Rectal smooth muscle tissue (tissue), 1 donor: ENCODE results near the gene DIRAS3.
"Not testable (repeated sequence)": the region's sequence is repeated elsewhere in the genome, so short reads cannot be mapped to it uniquely, and the experiment has no call there.

ENCODE experiments used
- H3K27ac ChIP-seq: one replicate; pipeline ENCODE4 v1.7.0; 2013; ENCODE audit warnings: low read depth, low read length, inconsistent platforms
- H3K27me3 ChIP-seq: one replicate; pipeline ENCODE4 v1.7.0; 2013; ENCODE audit warnings: low read length; ENCODE audit not compliant: control insufficient read depth, insufficient read depth
- H3K36me3 ChIP-seq: one replicate; pipeline ENCODE4 v1.7.0; 2013; ENCODE audit warnings: low read length; ENCODE audit not compliant: control insufficient read depth, insufficient read depth
- H3K4me1 ChIP-seq: one replicate; pipeline ENCODE4 v1.7.0; 2013; ENCODE audit warnings: low read length; ENCODE audit not compliant: control insufficient read depth, insufficient read depth
- H3K4me3 ChIP-seq: one replicate; pipeline ENCODE4 v1.7.0; 2013; ENCODE audit warnings: low read length
- H3K9ac ChIP-seq: one replicate; pipeline ENCODE4 v1.7.0; 2013; ENCODE audit warnings: low read length

DIRAS3 gene

DNA sequence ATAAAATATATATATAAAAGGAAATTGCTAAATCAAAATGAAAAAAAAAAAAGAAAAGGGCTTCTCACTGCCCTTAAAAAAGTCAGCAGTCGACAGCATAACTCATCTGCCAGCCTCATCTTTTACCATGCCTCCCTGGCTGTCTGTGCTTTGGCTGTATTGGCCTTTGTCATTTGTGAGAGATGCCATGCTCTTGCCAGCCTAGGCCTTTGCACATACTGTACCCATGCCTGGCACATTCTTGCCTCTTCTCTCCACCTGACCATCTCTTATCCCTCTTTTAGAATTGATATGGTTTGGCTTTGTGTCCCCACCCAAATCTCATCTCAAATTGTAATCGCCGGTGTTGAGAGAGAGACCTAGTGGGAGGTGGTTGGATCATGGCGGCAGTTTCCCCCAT is 37.1 kb downstream of the DIRAS3 start:
- H3K4me3 ChIP-seq = no peak overlapping the region
- H3K27me3 ChIP-seq = no peaks in the 10 kb centered on the region
- H3K4me1 ChIP-seq = no peaks in the 10 kb centered on the region
- no peaks in the 10 kb centered on the region for H3K36me3 ChIP-seq
- no peak overlapping the region for H3K27ac ChIP-seq
- H3K9ac ChIP-seq = no peak overlapping the region

DNA sequence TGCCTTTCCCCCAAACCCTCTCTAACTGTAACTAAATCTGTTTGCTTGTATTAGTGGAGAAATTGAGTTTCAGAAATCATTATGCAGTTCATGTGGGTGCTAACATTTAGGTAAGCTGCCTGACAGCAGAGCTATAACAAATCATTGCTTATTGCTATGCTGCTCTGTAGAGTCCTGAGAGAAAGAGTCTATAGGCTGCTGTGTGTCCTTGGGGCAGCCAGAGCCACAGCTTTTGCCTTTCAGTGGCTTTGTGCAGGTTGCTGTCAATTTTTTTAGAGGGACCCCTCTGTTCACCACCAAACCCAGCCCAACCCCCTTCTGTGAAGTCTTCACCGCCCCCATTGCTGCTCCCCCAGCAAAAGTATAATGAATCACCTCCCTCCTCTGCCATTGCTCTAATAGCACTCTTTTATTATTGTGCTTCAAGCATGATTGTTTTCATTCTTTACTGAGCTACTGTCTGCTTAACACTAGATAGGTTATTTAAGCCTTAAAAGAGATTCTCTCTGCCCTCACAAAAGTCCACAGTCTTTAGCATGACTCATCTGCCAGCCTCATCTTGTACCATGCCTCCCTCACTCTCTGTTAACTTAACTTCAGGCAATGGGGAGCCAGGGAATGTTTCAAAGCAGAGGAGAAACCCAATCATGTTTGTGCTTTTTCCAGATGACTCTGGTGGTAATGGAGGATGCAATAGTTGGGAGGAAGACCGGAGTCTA is 38.6 kb downstream of the DIRAS3 start:
- H3K27me3 ChIP-seq = no peaks in the 10 kb centered on the region
- H3K4me1 ChIP-seq = no peaks in the 10 kb centered on the region
- H3K4me3 ChIP-seq = no peak overlapping the region
- no peak overlapping the region for H3K9ac ChIP-seq
- H3K27ac ChIP-seq = no peak overlapping the region
- no peaks in the 10 kb centered on the region for H3K36me3 ChIP-seq

DNA sequence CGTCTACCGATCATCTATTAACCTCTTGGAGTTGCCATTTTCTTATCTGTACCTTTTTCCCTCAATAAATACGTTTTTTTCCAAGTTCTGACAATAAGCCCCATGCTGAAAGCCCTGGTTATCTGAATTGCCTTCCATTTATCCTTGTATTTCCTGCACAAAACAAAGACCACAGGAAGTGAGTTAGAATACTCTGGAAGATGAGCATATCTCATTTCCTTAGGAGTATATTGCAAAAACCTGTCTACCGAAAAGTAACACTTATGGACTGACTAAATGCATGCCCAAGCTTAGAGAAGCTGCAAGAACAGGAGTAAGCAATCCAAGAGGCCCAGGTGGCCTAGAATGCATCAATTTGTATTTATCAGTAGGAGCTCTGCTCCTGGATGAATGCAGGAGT is 39.9 kb downstream of the DIRAS3 start:
- no peak overlapping the region for H3K27ac ChIP-seq
- no peaks in the 10 kb centered on the region for H3K36me3 ChIP-seq
- H3K4me3 ChIP-seq = no peak overlapping the region
- no peaks in the 10 kb centered on the region for H3K4me1 ChIP-seq
- H3K27me3 ChIP-seq = no peaks in the 10 kb centered on the region
- no peak overlapping the region for H3K9ac ChIP-seq

DNA sequence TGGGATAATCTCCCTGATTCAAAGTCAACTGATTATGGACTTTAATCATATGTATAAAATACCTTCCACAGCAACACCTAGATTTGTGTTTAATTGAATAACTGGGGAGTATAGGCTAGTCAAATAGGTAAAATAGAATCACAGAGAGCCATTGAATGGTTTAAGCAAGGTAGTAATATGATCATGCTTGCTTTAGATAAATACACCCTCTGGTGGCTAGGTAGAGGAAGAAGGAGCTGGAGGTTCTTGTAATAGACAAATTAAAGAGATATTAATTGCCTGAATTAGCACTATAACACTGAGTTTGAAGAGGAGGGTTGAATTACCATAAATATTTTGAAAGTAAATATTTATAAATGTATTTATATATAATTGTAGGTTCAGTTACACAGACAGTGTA is 40.3 kb downstream of the DIRAS3 start:
- Histone ChIP-seq H3K36me3 (no peaks in the 10 kb centered on the region), H3K27me3 (no peaks in the 10 kb centered on the region), H3K9ac (no peak overlapping the region), H3K4me1 (no peaks in the 10 kb centered on the region), H3K27ac (no peak overlapping the region), H3K4me3 (no peak overlapping the region)

DNA sequence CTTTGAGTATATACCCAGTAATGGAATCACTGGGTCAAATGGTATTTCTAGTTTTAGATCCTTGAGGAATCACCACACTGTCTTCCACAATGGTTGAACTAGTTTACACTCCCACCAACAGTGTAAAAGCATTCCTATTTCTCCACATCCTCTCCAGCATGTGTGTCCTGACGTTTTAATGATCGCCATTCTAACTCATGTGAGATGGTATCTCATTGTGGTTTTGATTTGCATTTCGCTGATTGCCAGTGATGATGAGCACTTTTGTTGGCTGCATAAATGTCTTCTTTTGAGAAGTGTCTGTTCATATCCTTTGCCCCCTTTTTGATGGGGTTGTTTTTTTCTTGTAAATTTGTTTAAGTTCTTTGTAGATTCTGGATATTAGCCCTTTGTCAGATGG is 46.8 kb downstream of the DIRAS3 start:
- H3K4me1 ChIP-seq, H3K36me3 ChIP-seq, H3K27me3 ChIP-seq, H3K4me3 ChIP-seq, H3K9ac ChIP-seq, H3K27ac ChIP-seq: not testable (repeated sequence)

DNA sequence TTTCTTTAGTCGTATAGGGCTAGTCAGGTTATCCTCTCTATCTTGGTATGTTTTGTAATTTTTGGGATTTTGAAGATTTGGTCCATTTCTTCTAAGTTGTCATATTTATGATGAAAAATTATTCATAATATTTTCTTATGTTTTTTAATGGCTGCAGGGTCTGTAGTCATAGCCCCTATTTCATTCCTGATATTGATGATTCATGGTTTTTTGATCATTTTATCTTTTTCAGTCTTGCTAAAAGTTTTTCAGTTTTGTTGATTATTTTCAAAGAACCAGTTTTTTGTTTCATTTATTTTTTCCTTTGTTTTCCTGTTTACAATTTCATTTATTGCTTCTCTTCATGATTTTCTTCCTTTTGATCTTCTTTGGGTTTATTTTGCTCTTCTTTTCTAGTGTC is 50.2 kb downstream of the DIRAS3 start:
- Histone ChIP-seq H3K9ac (no peak overlapping the region), H3K27me3 (no peaks in the 10 kb centered on the region), H3K36me3 (no peaks in the 10 kb centered on the region), H3K4me1 (no peaks in the 10 kb centered on the region), H3K4me3 (no peak overlapping the region), H3K27ac (no peak overlapping the region)

DNA sequence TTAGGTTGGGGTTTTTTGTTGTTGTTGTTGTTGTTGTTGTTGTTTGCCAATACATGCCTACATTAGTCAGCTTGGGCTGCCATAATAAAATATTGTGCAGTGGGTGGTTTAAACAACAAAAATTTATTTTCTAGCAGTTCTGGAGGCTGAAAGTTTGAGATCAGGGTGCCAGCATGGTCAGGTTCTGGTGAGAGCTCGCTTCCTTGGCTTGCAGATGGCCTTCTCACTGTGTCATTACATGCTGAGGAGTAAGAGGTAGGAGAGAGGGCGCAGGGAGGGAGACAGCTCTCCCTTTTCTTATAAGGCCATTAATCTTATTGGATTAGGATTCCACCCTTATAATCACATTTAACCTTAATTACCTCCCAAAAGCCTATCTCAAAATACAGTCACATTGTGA is 52.7 kb downstream of the DIRAS3 start:
- Histone ChIP-seq H3K9ac (no peak overlapping the region), H3K36me3 (no peaks in the 10 kb centered on the region), H3K27ac (no peak overlapping the region), H3K4me1 (no peaks in the 10 kb centered on the region), H3K4me3 (no peak overlapping the region), H3K27me3 (no peaks in the 10 kb centered on the region)
